SW480 (cell line): Measurements from ENCODE around the gene OR11A1.
A peak's percentile ranks its signal among the peaks of the same experiment; 100 is the strongest.

ENCODE experiments used
- DNase-seq: peaks from one replicate; pipeline ENCODE4 v3.0.0-alpha.2; 2016; ENCODE audit warnings: low spot score

OR11A1 gene

GRCh38 chr6:29388533-29388932, 68.3 kb downstream of the OR11A1 start:
- DNase-seq, result no peak

GRCh38 chr6:29376003-29376402, 80.9 kb downstream of the OR11A1 start:
- peak; percentile 12 for DNase-seq
